Transverse colon (tissue), 4 donors: Measurements from ENCODE around the gene ABCA7. TPM values are rescaled to one million over a fixed set of nuclear protein-coding genes. Genes with fewer than 3 reads are reported as not detected.

Source experiments
- DNase-seq: peaks from one replicate; pipeline ENCODE4 v3.0.0-alpha.2; 2019
- H3K27ac ChIP-seq, 4 donors: fragments of 200-600 bp; sonication (generic); 2 replicates each; pipeline ENCODE4 v1.5.1; 2016 to 2018; ENCODE audit warnings: inconsistent platforms in 4 of 4
- H3K27me3 ChIP-seq: fragments of 200-600 bp; sonication (generic); 2 replicates; pipeline ENCODE4 v1.5.1; 2017; ENCODE audit warnings: inconsistent platforms
- H3K36me3 ChIP-seq, 4 donors: fragments of 200-600 bp; sonication (generic); 2 replicates each; pipeline ENCODE4 v1.5.1; 2017 to 2019; ENCODE audit warnings: inconsistent platforms in 4 of 4
- H3K4me1 ChIP-seq, 4 donors: fragments of 200-600 bp; sonication (generic); 2 replicates each; pipeline ENCODE4 v1.5.1; 2017 to 2020; ENCODE audit warnings: inconsistent platforms in 4 of 4
- H3K4me3 ChIP-seq, 4 donors: fragments of 200-600 bp; sonication (generic); 1 replicate in 1 of 4; 2 replicates in 3 of 4; pipeline versions ENCODE4 v1.5.1 to v1.6.1; 2017 to 2019; ENCODE audit warnings: inconsistent platforms in 4 of 4
- H3K9me3 ChIP-seq, 2 donors: fragments of 200-600 bp; sonication (generic); 2 replicates each; pipeline ENCODE4 v1.5.1; 2017 to 2019; ENCODE audit warnings: inconsistent platforms in 2 of 2
- CTCF ChIP-seq, 5 experiments: fragments of 200-600 bp in 3 of 5; fragments of 450-650 bp in 2 of 5; sonication (generic) in 3 of 5; IDR thresholded peaks; 1 replicate in 2 of 5; 2 replicates in 3 of 5; pipeline ENCODE4 v1.5.1; 2016 to 2017; ENCODE audit warnings: antibody characterized with exemption in 5 of 5, inconsistent platforms in 3 of 5, mild to moderate bottlenecking in 2 of 5, moderate library complexity in 1 of 5
- EP300 ChIP-seq: sonication (generic); formaldehyde crosslinking; IDR thresholded peaks from one replicate; pipeline ENCODE4 v1.6.1; 2017; ENCODE audit warnings: antibody characterized with exemption, low read depth
- POLR2A ChIP-seq: fragments of 450-650 bp; IDR thresholded peaks from one replicate; pipeline ENCODE4 v1.6.1; 2016; ENCODE audit warnings: antibody characterized with exemption, mild to moderate bottlenecking, moderate library complexity
- POLR2AphosphoS5 ChIP-seq, 3 donors: sonication (generic); formaldehyde crosslinking; IDR thresholded peaks; one replicate each; pipeline ENCODE4 v1.6.1; 2016; ENCODE audit warnings: antibody characterized with exemption in 3 of 3
- WGBS, 2 donors: methylation state at CpG; one replicate each; pipeline ENCODE4 v1.1.5; 2018; ENCODE audit warnings: low coverage in 1 of 2; 5-methylcytosine and 5-hydroxymethylcytosine counted together
- in situ Hi-C, 4 donors: fragments of 200-750 bp; cut with MboI; loops; one replicate each; pipeline versions ENCODE4 v1.15.0 to v1.15.1; 2017; ENCODE audit warnings: low sequenced_read_pairs in 3 of 4, low pct_ligation_motif_present in 1 of 4, low pct_unique_long_range_greater_than_20kb in 1 of 4
- intact Hi-C: fragments of 100-400 bp; cut with DNase I; formaldehyde crosslinking; loops from one replicate; pipeline ENCODE4 v1.15.1; 2023; ENCODE audit warnings: low total_unique reads
- total RNA-seq, 4 donors: library from RNA; depleted of rRNA; stranded (reverse); fragments of >200 nt; gene quantifications; one replicate each; pipeline ENCODE4 v1.1.0, GENCODE V29; 2016

ABCA7 gene
- total RNA-seq, 4 donors from 2014 or later = 47.1 to 128 (median 82.0) TPM

GRCh38 chr19:1094978-1095701 is 55.2 kb downstream of the ABCA7 start, which contains the start of gene POLR2E:
Gene POLR2E, minus strand, starts transcription at chr19:1095375. Its CDS starts 60 bp downstream, at chr19:1095315.
- intact Hi-C loops = no loop called here

DNA sequence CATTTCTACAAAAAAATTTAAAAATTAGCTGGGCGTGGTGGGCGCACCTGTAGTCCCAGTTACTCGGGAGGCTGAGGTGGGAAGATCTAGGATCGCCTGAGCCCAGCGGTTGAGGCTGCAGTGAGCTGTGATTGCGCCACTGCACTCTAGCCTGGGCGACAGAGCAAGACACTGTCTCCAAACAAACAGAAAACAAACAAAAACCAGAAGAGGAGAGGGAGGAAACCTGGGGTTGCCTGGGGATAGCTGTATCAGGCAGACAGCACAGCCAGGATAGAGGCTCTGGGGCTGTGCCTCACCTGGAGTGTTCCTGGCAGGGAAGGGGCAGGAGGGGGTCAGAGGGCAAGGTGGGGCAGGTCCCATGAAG is 57.9 kb downstream of the ABCA7 start:
- Histone ChIP-seq H3K4me3 (no peak overlapping the region), H3K27ac (peak overlapping the region; percentile 34 to 100 (median 57)), H3K27me3 (no peaks in the 10 kb centered on the region), H3K36me3 (peaks cover 0 to 8% (median 0%) of the 10 kb centered on the region in 4 donors), H3K9me3 (no peaks in the 10 kb centered on the region), H3K4me1 (peaks cover 20 to 64% (median 45%) of the 10 kb centered on the region in 4 donors)
- DNase-seq = no peak
- in situ Hi-C loops = no loop called here
- 57 to 65% methylated on average over 6 to 7 of the region's 7 CpGs for WGBS, 2 donors
- intact Hi-C loops = no loop called here
- TF ChIP-seq POLR2A (no peak), POLR2AphosphoS5 (IDR thresholded peaks at IDR 0.05) (no peak), CTCF (IDR thresholded peaks at IDR 0.05) (no peak), EP300 (no peak)

More at GRCh38 chr19:1094978-1095701, 55.2 kb downstream of the ABCA7 start, which contains the start of gene POLR2E:
- WGBS, 2 donors = 0% methylated on average over 70 of the region's 81 CpGs; no CpG with 5 or more reads in 1 of the 2 donors
- peaks cover 12 to 46% (median 32%) of the 10 kb centered on the region in 4 donors for H3K4me1 ChIP-seq
- H3K27me3 ChIP-seq = no peaks in the 10 kb centered on the region
- H3K27ac ChIP-seq = peak within 1 kb of the TSS; percentile 79 to 88 (median 86)
- in situ Hi-C loops = no loop called here
- peak; percentile 99 for DNase-seq
- no peaks in the 10 kb centered on the region for H3K9me3 ChIP-seq
- TF ChIP-seq CTCF (IDR thresholded peaks at IDR 0.05) = no peak
- peak; percentile 90 for TF ChIP-seq POLR2A
- TF ChIP-seq EP300 = no peak
- TF ChIP-seq POLR2AphosphoS5 (IDR thresholded peaks at IDR 0.05) = peak; percentile 92 to 94 (median 94)
- H3K4me3 ChIP-seq = peak within 1 kb of the TSS; percentile 89 to 98 (median 92)
- H3K36me3 ChIP-seq = peaks cover 0 to 15% (median 6%) of the 10 kb centered on the region in 4 donors

- Histone ChIP-seq H3K27ac (peak overlapping the region; percentile 34 to 100 (median 57)), H3K27me3 (no peaks in the 10 kb centered on the region), H3K36me3 (peaks cover 0 to 4% (median 0%) of the 10 kb centered on the region in 4 donors), H3K4me1 (peaks cover 22 to 65% (median 49%) of the 10 kb centered on the region in 4 donors), H3K4me3 (no peak overlapping the region), H3K9me3 (no peaks in the 10 kb centered on the region)
- intact Hi-C loops = no loop called here
- in situ Hi-C loops = no loop called here
- peak; percentile 46 for DNase-seq
- no peak for TF ChIP-seq CTCF (IDR thresholded peaks at IDR 0.05)
- no peak for TF ChIP-seq POLR2A
- no peak for TF ChIP-seq POLR2AphosphoS5 (IDR thresholded peaks at IDR 0.05)
- no peak for TF ChIP-seq EP300
- 36 to 47% methylated on average over 5 to 15 of the region's 15 CpGs for WGBS, 2 donors
Observed at GRCh38 chr19:1098177-1099051, 58.5 kb downstream of the ABCA7 start.

- no peaks in the 10 kb centered on the region for H3K27me3 ChIP-seq
- H3K4me1 ChIP-seq = peaks cover 23 to 63% (median 49%) of the 10 kb centered on the region in 4 donors
Observed at GRCh38 chr19:1101337-1101698, 61.4 kb downstream of the ABCA7 start.

More at GRCh38 chr19:1101337-1101698, 61.4 kb downstream of the ABCA7 start:
- H3K36me3 ChIP-seq = no peaks in the 10 kb centered on the region
- intact Hi-C loops = loop anchor here (10.0 kb wide), 2 partner anchors 143 to 177 kb away; partner anchors contain the start of genes ARID3A, ATP5F1D and MIDN
- H3K9me3 ChIP-seq = no peaks in the 10 kb centered on the region
- H3K27ac ChIP-seq = peak overlapping the region; percentile 98 to 100 (median 100)
- in situ Hi-C loops = no loop called here
- peak; percentile 40 for DNase-seq
- no peak overlapping the region for H3K4me3 ChIP-seq
- TF ChIP-seq POLR2A = no peak
- no peak for TF ChIP-seq POLR2AphosphoS5 (IDR thresholded peaks at IDR 0.05)
- TF ChIP-seq EP300 = no peak
- TF ChIP-seq CTCF (IDR thresholded peaks at IDR 0.05) = no peak
- 56% methylated on average over 9 of the region's 9 CpGs; no CpG with 5 or more reads in 1 of the 2 donors for WGBS, 2 donors
